ENCODE results near the gene RPAP3.

The RPAP3 gene

DNA sequence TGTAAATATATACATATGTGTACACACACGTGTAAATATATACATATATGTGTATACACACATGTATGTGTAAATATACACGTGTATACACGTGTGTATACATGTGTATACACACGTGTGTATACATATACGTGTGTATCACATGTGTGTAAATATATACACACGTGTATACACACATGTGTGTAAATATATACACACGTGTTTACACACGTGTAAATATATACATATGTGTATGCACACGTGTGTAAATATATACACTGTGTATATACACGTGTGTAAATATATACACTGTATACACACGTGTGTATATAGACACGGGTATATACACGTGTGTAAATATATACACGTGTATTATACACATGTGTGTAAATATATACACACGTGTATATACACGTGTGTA is 71.7 kb downstream of the RPAP3 start:
- Histone ChIP-seq H3K27ac (ENCODE audit: low read depth, low read length, severe bottlenecking) (no peak overlapping the region), H3K4me3 (ENCODE audit: extremely low read depth, insufficient read depth, low read length, poor library complexity, severe bottlenecking) (no peak overlapping the region), H3K9me3 (ENCODE audit: control insufficient read depth, low read length) (peaks cover 7% of the 10 kb centered on the region), H3K4me1 (ENCODE audit: control insufficient read depth, insufficient read depth, low read length, poor library complexity, severe bottlenecking) (no peaks in the 10 kb centered on the region), H3K36me3 (ENCODE audit: control insufficient read depth, insufficient read depth, low read length) (peaks cover 37% of the 10 kb centered on the region)
- WGBS, 2 experiments (ENCODE audit: insufficient coverage in 2 of 2) = no CpG with 5 or more reads among the region's 16 CpGs

DNA sequence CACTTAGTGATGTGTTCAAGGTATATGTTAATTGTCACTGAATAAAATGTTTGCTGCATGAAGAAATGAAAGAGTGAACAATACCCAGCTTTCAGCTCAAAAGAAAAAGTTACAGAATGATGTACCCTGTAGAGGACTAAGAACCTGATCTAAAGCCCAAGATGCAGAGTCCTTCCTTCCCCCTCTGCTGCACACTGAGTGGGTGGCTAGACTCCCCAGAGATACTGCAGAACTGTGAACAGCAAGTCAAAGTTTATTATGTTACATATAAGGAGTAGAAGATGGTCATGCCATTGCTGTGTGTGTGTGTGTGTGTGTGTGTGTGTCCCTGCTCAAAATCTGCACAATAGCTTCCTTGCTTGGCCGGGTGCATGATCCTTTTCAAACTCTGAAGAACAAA is 83.9 kb downstream of the RPAP3 start:
- Histone ChIP-seq H3K9me3 (ENCODE audit: control insufficient read depth, low read length) (no peaks in the 10 kb centered on the region), H3K27ac (ENCODE audit: low read depth, low read length, severe bottlenecking) (no peak overlapping the region), H3K4me3 (ENCODE audit: extremely low read depth, insufficient read depth, low read length, poor library complexity, severe bottlenecking) (no peak overlapping the region), H3K36me3 (ENCODE audit: control insufficient read depth, insufficient read depth, low read length) (peaks cover 33% of the 10 kb centered on the region), H3K4me1 (ENCODE audit: control insufficient read depth, insufficient read depth, low read length, poor library complexity, severe bottlenecking) (no peaks in the 10 kb centered on the region)
- no CpG with 5 or more reads among the region's 1 CpG for WGBS, 2 experiments (ENCODE audit: insufficient coverage in 2 of 2)

DNA sequence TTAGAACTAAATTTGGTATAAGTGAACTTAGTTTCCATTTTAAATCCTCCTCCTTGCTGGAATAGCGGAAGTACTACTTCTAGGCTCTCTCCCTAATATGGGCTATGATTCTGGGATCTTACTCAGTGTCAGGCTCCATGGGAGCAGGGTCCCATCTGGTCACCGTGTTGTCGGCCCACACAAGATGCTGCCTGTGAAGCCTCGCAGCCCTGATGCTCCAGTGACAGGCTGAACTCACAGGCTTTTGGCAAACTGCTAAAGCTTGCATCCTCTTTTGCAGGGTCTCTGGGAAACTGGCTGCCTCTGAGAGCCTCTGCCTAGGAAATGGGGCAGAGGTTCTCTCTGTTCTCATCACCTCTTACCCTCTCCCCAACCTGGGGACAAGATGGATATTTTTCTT is 88.4 kb downstream of the RPAP3 start:
- no peaks in the 10 kb centered on the region for H3K4me1 ChIP-seq (ENCODE audit: control insufficient read depth, insufficient read depth, low read length, poor library complexity, severe bottlenecking)
- WGBS, 2 experiments (ENCODE audit: insufficient coverage in 2 of 2) = 88% methylated on average over 3 to 4 of the region's 4 CpGs
- no peak overlapping the region for H3K27ac ChIP-seq (ENCODE audit: low read depth, low read length, severe bottlenecking)
- peaks cover 19% of the 10 kb centered on the region for H3K9me3 ChIP-seq (ENCODE audit: control insufficient read depth, low read length)
- H3K36me3 ChIP-seq (ENCODE audit: control insufficient read depth, insufficient read depth, low read length) = peaks cover 37% of the 10 kb centered on the region
- no peak overlapping the region for H3K4me3 ChIP-seq (ENCODE audit: extremely low read depth, insufficient read depth, low read length, poor library complexity, severe bottlenecking)

DNA sequence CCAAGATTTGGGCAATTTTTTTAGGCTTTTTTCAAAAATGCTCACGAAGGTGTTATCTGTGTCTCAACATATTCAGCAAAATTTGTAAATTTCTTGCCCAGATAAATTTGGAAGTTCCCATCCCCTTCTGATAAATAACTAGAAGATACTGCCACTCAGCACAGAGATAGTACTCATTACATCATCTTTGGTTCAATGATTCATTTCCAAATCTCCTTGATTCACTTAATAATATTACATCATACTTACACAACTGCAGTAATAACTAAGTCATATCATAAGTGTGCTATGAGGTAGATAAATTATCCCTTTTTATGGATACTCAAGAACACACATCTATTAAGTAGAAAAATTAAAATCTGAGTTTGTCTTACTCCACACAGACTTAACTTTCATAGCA is 89.4 kb downstream of the RPAP3 start:
- Histone ChIP-seq H3K4me3 (ENCODE audit: extremely low read depth, insufficient read depth, low read length, poor library complexity, severe bottlenecking) (no peak overlapping the region), H3K36me3 (ENCODE audit: control insufficient read depth, insufficient read depth, low read length) (peaks cover 32% of the 10 kb centered on the region), H3K27ac (ENCODE audit: low read depth, low read length, severe bottlenecking) (no peak overlapping the region), H3K9me3 (ENCODE audit: control insufficient read depth, low read length) (peaks cover 19% of the 10 kb centered on the region), H3K4me1 (ENCODE audit: control insufficient read depth, insufficient read depth, low read length, poor library complexity, severe bottlenecking) (no peaks in the 10 kb centered on the region)
- WGBS, 2 experiments (ENCODE audit: insufficient coverage in 2 of 2) = 71 to 100% methylated on average over 1 of the region's 1 CpG

DNA sequence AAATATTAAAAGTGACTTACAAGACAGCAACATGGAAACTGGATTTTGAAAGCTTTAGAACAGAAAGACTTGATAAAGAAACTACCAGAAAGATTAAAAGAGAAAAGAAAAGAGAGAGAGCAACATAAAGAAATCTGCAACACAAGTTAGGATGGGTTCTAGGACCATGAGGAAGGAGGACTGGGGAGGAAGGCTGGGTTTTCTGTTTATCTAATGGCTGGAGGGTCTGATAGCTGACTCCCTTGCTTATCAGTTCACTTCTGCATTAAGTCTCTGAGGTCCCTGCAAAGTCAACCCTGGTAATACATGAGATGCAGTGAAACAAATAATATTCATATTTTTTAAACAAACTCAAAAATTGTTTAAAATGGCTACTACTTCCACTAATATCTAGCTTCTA is 90.1 kb downstream of the RPAP3 start:
- no peak overlapping the region for H3K4me3 ChIP-seq (ENCODE audit: extremely low read depth, insufficient read depth, low read length, poor library complexity, severe bottlenecking)
- H3K36me3 ChIP-seq (ENCODE audit: control insufficient read depth, insufficient read depth, low read length) = peaks cover 32% of the 10 kb centered on the region
- H3K9me3 ChIP-seq (ENCODE audit: control insufficient read depth, low read length) = peaks cover 23% of the 10 kb centered on the region
- H3K27ac ChIP-seq (ENCODE audit: low read depth, low read length, severe bottlenecking) = no peak overlapping the region
- no peaks in the 10 kb centered on the region for H3K4me1 ChIP-seq (ENCODE audit: control insufficient read depth, insufficient read depth, low read length, poor library complexity, severe bottlenecking)

DNA sequence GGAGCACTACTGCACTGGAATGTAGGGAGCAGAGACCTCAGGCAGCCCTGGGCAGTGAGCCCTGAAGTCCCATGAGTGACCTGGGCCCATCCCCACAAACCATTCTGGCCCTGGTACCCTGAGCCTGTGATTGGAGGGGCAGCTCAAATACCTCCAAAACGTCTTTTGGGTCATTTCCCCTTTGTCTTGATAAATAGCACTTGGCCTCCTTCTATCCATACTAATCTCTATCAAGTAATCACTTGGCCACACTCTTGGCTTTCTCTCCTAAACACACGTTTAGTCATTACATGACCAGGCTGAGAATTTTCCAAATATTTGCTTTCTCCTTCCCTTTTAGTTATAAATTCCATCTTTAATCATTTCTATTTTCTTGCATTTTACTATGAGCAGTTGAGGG is 91.3 kb downstream of the RPAP3 start:
- H3K36me3 ChIP-seq (ENCODE audit: control insufficient read depth, insufficient read depth, low read length) = peaks cover 27% of the 10 kb centered on the region
- no peaks in the 10 kb centered on the region for H3K4me1 ChIP-seq (ENCODE audit: control insufficient read depth, insufficient read depth, low read length, poor library complexity, severe bottlenecking)
- 85 to 100% methylated on average over 2 of the region's 2 CpGs for WGBS, 2 experiments (ENCODE audit: insufficient coverage in 2 of 2)
- no peak overlapping the region for H3K27ac ChIP-seq (ENCODE audit: low read depth, low read length, severe bottlenecking)
- no peak overlapping the region for H3K4me3 ChIP-seq (ENCODE audit: extremely low read depth, insufficient read depth, low read length, poor library complexity, severe bottlenecking)
- H3K9me3 ChIP-seq (ENCODE audit: control insufficient read depth, low read length) = peaks cover 23% of the 10 kb centered on the region

DNA sequence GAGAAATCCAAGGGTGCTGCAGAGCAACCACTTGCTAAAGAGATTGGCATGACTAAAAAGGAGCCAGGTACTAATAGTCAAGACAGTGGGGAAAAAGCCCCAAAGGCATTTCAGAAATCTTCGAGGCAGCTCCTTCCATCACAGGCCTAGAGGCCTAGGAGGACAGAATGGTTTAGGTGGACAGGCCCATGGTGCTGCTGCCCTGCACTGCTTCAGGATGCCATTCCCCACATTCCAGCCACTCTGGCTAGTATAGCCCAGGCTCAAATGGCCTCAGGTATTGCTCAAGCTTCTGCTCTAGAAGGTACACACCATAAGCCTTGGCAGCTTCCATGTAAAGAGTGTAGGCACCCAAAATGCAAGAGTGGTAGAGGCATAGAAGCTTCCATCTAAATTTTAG is 92.9 kb downstream of the RPAP3 start:
- H3K27ac ChIP-seq (ENCODE audit: low read depth, low read length, severe bottlenecking) = no peak overlapping the region
- WGBS, 2 experiments (ENCODE audit: insufficient coverage in 2 of 2) = 86 to 91% methylated on average over 1 of the region's 1 CpG
- H3K9me3 ChIP-seq (ENCODE audit: control insufficient read depth, low read length) = peaks cover 28% of the 10 kb centered on the region
- H3K4me3 ChIP-seq (ENCODE audit: extremely low read depth, insufficient read depth, low read length, poor library complexity, severe bottlenecking) = no peak overlapping the region
- H3K4me1 ChIP-seq (ENCODE audit: control insufficient read depth, insufficient read depth, low read length, poor library complexity, severe bottlenecking) = no peaks in the 10 kb centered on the region
- peaks cover 19% of the 10 kb centered on the region for H3K36me3 ChIP-seq (ENCODE audit: control insufficient read depth, insufficient read depth, low read length)

DNA sequence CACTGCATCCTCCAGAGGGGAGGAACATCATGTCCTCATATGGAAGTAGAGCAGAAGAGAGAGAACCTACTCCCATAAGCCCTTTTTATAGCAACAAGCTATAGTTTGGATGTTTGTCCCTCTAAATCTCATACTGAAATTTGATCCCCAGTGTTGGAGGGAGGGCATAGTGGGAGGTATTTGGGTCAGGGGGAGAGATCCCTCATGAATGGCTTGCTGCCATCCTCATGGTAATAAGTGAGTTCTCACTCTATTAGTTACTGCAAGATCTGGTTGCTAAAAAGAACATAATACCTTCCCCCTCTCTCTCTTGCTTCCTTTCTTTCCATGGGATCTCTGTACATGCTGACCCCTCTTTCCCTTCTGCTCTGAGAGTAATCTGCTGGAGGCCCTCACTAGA is 93.9 kb downstream of the RPAP3 start:
- Histone ChIP-seq H3K4me3 (ENCODE audit: extremely low read depth, insufficient read depth, low read length, poor library complexity, severe bottlenecking) (no peak overlapping the region), H3K36me3 (ENCODE audit: control insufficient read depth, insufficient read depth, low read length) (peaks cover 15% of the 10 kb centered on the region), H3K27ac (ENCODE audit: low read depth, low read length, severe bottlenecking) (no peak overlapping the region), H3K9me3 (ENCODE audit: control insufficient read depth, low read length) (peaks cover 38% of the 10 kb centered on the region), H3K4me1 (ENCODE audit: control insufficient read depth, insufficient read depth, low read length, poor library complexity, severe bottlenecking) (no peaks in the 10 kb centered on the region)

Measured in mesodermal cell (in vitro differentiated cells).